Left forelimb (tissue), 1 donor: ENCODE data around the gene HMCES.

Experiments used
- DNase-seq: peaks from one replicate; pipeline ENCODE4 v3.0.0-alpha.2; 2018; ENCODE audit warnings: low spot score

The HMCES gene, protein sequence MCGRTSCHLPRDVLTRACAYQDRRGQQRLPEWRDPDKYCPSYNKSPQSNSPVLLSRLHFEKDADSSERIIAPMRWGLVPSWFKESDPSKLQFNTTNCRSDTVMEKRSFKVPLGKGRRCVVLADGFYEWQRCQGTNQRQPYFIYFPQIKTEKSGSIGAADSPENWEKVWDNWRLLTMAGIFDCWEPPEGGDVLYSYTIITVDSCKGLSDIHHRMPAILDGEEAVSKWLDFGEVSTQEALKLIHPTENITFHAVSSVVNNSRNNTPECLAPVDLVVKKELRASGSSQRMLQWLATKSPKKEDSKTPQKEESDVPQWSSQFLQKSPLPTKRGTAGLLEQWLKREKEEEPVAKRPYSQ

DNA sequence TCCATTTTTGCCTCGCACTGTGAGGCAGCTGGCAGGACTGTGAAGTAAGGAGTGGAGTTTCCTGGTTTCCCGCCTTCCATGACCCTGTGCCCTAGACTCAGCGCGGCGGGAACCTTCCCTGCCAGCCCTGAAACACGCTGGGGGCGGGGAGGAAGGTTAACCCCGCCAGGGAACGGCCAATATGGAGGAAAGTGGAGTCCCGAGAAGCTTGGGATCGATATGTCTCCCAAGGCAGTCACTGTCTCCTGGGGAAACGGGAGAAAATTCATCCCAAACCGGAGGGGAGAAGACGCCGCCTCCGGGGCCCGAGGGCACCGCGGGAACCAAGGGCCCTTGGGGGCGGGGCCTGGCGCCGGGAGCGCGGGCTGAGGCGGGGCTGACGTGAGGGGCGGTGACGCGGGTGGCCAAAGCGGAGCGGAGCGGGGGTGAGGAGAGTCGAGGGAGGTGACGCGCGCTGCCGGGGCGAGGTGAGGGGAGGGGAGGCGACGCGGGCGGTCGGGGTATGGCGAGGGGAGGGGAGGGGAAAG lies at the start of gene HMCES:
Gene HMCES, plus strand, starts transcription at position 432 of the 527 bp plus-strand sequence. CDS start 863 bp downstream, outside the sequence.
- peak; percentile 93 for DNase-seq

DNA sequence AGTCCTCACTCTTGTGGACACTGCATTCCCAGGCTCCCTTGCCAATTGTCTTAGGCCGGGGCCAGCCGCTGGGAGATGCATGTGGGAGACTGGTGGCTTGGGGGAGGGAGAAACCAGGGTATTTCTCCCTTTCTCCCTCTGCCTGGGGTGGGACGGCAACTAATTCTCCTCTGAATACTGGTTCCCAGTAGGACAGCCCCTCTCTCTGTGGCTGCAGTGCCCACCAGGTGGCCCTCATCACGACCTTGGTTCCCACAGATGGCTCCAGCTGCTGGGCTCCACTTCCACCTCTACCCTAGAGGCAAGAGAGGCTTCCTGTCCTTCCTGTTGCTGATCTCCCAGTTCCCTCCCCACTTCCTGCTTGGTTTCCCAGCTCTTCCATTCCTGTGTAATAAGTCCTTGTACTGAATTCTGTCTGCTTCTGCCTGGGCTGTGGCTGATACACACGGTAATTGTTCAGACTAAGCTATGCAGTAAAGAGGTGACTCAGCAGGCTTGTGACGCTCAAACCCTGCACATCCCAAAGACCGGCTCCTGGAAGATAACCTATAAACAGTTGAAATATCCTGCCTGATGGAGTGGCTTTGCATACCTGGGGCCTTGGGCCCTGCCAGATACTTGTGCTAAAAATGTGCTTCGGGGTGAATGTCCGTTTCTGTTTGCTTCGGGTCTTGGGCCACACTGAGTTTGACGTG lies 49.6 kb upstream of the HMCES start:
- DNase-seq = no peak

DNA sequence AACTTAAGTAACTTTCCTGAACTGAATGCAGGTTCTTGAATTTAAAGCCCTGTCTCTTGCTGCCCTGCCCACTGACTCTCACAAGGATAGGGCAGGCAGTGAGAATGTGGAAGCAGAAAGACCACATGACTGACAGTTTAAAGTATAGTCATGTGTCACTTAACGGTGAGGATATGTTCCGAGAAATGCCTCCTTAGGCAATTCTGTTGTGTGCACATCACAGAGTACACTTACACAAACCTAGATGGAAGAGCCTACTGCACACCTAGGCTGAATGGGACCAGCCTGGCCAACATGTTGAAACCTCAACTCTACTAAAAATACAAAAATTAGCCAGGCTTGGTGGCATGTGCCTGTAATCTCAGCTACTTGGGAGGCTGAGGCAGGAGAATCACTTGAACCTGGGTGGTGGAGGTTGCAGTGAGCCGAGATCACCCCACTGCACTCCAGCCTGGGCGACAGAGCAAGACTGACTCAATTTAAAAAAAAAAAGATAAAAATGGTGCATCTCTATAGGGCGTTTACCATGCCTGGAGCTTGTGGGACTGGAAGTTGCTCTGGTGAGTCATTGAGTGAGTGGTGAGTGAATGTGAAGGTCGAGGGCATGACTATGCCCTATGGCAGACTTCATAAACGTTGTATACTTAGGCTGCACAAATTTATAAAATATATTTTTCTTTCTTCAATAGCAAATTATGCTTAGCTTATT lies 48.2 kb upstream of the HMCES start:
- no peak for DNase-seq

DNA sequence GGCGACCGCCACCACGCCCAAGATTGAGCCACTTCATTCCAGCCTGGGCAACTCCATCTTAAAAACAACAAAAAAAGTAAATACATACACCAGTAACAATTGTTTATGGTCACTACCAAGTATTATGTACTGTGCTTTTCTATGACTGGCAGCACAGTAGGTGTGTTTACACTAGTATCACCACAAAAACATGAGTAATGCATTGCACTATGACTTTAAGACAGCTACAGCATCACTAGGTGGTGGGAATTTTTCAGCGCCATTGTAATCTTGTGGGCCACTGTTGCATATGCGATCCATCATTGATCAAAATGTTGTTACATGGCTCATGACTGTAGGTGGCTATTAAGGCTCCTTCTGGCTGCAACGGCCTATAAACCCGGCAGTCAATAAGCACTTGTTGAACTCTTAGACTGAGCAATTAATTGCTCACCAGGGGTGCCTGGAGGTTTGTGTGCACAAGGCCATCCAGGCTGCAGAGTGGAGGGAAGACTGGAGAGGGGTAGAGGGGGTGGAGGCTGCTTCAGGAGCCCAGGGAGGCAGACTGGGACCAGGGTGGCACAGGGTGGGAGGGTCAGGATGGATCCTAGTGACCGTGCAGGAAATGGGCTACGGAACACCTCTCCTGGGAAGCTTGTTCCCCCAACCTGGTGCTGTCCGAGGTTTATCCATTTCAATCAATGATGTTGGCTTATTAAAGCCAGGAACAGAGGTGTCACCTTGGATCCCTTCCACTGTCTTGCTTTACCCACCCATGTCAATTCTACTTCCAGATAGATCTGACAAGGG lies 47.1 kb upstream of the HMCES start:
- DNase-seq = no peak

DNA sequence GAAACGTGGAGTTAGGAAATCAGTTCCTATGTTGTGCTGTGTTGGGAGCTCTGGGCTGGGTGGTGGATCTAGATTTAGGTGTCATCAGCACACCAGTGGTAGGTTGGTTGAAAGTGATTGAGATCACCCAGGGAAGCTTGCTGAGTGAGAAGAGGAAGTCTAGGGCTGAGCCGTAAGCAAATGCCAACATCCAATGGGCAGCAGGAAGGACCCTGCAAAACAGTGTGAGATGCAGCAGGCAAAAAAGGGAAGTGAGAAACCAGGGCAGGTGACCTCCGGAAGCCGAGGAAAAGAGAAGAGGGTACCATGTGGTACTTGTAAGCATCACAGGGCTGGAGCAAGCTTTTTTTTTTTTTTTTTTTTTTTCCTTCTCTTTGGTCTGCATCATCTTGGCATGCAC lies 45.1 kb upstream of the HMCES start:
- DNase-seq = no peak

DNA sequence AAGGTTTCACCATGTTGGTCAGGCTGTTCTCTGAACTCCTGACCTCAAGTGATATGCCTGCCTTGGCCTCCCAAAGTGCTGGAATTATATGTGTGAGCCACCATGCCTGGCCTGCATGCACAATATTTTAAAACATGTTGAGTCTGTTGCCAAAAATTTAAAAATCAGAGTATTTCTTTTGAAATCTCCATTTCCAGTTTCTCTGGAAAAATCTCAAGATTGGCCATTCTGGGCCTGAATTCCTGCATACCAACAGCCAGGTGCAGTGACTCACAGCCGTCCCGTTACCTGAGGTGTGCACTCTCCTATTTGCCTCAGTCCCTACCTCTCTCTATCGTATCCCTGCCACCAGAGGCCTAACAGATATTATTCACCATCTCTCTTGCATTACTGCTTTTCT lies 44.2 kb upstream of the HMCES start:
- no peak for DNase-seq

DNA sequence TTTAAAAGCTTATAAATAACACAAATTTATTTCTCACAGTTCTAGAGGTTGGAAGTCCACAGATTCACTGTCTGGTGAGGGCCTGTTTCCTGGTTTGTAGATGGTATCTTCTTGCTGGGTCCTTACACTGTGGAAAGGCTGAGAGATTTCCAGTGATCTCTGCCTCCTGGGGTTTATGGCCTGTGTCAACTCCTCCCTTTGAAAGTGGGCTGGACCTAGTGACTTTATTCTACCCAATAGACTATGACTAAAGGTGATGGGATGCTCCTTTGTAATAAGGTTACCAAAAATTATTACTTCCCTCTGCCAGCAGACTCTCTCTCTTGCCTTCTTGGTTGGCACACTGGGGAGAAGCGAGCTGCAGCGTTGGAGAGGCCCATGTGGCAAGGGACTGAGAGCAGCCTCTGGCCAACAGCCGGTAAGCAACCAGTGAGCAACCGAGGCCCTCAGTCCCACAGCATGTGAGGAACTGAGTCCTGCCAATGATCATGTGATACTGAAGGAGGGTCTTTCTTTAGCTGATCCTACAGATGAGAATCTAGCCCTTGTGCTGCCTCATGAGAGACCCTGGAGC lies 43.2 kb upstream of the HMCES start:
- no peak for DNase-seq

DNA sequence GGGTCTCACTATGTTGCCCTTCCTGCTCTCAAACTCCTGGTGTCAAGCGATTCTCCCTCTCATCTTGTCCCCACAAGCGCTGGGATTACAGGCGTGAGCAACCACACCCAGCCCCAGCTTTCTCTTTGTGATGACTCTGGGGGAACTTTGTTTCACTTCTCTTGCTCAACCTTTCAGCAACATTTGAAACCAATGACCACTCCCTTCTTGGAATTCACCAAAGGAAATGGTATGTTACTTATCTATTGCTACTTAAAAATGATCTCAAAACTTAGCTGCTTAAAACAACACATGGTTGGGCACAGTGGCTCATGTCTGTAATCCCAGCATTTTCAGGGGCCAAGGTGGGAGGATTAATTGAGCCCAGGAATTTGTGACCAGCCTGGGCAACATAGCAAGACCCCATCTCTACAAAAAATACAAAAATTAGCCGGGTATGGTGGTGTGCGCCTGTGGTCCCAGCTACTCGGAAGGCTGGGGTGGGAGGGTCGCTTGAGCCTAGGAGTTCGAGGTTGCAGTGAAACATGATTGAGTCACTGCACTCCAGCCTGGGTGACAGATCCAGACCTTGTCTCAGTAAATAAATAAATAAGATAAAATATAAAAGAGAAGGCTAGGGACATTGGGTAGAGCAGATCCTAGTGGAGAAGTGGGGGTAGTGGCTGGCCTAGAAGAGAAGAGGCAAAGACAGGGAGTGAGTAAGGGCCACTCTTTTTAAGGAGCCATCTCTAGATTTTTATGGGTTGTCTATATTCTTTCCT lies 39.5 kb upstream of the HMCES start:
- DNase-seq = no peak

DNA sequence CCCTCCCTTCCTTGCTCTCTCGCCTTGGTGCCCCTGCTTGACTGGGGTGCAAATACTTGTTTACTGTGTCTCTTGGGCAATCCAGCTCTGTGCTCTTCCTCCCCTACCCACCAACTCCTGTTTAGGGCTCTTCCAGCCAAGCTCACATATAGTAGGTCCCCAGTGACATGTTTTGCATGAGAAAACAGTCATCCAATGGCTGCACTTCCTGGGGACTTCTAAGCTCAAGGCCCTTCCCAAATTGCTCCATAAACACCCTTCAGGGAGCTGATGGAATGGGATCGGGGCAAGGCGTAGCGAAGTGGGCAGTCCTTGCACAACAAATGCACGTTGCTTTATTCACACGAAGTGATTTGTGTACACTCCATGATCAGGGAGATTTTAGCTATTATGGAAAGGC lies 38.7 kb upstream of the HMCES start:
- no peak for DNase-seq

DNA sequence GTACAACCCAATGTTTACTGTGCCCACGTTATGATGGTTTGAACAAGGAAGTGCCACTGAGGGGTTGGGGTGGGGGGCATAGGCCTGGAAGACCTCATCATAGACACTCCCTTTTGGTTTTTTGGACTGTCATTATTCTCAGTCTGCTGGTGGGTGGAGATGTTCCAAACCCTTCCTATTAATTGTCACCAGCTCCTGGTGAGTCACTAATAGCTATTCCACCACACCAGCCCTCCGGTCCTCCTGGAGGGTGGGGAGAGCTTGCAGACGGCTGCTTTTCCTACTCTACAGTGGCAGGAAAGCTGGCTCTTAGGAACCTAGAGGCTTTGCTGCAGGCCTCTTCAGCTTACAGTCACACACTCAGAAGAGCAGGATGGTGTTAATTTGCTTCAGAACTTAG lies 38.2 kb upstream of the HMCES start:
- no peak for DNase-seq

DNA sequence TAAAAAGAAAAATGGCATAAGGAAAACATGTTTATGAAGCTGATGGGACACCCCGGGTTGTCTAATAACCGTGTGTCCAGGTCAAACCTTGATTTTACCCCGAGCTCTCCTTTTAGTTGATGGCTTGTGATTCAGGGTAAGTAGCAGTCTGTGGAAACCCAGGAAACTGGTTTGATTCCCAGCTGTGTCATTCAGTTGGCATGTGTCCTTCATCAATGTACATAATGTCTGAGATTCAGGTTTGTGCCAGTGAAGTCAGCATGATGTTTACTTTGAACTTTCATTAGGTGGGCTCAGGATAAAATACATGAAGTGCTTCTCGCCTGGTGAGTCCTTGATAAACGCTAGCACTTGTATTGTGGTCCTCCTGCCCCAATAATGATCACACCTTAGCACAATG lies 33.5 kb upstream of the HMCES start:
- DNase-seq = no peak

DNA sequence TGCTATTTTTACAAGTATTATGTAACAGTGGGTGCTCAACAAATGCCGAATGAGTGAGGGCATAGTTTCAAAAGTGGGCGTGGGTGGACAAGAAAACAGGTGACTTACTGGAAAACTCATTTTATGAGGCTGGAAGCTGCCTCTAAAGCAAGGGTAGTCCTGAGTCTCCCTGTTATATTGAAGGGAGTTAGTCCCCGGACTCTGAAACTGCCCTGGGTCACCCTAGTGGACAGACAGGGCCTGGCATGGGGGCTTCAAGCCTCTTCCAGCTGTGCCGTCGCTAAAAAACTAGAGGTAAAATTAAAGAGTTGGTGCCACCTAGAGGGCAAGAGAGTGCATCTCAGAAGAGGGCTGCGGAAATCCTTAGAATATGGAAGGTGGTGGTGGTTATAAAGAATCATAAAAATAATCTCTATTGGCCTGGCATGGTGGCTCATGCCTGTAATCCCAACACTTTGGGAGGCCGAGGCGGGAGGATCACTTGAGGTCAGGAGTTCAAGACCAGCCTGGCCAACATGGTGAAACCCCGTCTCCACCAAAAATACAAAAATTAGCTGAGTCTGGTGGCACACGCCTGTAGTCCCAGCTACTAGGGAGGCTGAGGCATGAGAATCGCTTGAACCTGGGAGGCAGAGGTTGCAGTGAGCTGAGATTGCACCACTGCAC lies 32.9 kb upstream of the HMCES start:
- peak; percentile 75 for DNase-seq

DNA sequence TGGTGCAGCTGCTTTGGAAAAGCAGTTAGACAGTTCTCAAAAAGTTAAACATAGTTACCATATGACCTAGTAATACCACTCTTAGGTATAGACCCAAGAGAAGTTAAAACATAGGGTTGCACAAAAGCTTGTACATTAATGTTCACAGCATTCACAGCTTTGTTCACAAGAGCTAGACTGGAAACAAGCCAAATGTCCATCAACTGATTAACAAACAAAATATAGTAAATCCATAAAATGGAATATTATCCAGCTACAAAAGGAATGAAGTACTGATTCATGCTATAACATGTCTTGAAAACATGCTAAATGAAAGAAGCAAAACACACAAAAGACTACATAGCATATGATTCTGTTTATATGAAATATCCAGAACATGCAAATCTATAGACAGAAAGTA lies 32.0 kb upstream of the HMCES start:
- no peak for DNase-seq

DNA sequence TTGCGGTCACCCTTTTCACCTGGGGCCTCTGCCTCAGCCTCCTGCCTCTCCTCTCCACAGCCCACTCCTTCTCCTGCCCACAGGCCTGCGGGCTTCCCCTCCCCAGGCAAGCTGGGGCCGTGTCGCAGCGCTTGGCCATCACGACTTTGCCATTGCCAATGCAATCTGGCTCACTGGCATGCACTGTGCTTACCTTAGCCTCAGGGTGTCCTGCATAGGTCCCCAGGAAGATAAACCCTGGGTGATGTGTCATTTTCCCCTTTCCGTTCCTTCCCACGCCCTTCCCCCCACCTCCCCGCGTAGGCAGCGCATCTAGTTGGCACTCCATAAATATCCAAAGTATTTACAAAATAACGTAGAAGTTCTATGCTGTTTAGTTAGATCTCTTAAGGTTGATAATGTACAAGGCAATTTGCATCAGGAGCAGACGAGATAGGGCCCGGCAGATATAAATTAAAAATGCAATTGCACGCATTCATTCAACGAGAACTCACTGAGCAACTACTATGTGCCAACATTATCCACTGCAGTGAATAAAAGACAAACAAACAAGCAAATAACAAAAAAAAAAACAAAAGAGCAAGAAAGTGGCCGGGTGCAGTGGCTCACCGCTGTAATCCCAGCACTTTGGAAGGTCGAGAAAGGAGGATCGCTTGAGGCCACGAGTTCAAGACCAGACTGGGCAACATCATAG lies 30.2 kb upstream of the HMCES start:
- no peak for DNase-seq

DNA sequence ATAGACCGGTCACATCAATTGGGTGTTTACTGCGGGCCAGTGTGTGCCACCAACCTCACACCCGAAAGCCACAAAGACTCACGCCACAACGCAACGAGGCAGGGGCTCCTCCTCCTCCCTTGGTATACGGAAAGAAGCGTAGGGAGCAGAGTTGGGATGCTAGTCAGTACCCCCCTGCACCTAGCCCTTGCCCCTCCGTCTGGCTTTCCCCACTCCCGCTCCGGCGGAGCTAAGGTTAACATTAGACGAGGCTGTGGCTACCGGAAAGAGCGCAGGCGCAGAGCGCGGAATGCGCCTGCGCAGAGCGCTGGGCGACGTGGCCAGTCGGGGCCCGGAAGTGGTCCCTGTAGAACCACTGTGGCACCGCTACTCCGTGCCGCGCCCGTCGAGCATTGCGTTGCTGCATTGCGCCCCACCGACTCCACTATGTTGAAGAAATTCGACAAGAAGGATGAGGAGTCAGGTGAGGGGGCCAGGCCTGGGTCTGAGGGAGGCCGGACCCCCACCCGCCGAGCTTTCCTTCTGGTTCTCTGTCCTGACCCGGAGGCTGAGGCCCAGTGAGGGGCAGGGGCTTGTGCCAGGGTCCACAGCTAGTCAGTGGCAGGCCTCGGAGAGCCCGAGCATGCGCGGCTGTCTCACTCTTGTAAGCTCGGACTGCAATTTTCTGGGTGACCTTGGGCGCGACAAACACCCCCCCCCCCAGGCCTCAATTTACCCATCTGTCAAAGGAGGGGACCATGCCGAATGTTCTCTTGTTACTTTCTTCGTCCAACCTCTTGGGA lies 29.2 kb upstream of the HMCES start, which contains the start of gene COPG1:
Gene COPG1, plus strand, starts transcription at position 323 of the 782 bp plus-strand sequence. Its CDS starts 104 bp downstream, at position 427.
- peak; percentile 94 for DNase-seq

DNA sequence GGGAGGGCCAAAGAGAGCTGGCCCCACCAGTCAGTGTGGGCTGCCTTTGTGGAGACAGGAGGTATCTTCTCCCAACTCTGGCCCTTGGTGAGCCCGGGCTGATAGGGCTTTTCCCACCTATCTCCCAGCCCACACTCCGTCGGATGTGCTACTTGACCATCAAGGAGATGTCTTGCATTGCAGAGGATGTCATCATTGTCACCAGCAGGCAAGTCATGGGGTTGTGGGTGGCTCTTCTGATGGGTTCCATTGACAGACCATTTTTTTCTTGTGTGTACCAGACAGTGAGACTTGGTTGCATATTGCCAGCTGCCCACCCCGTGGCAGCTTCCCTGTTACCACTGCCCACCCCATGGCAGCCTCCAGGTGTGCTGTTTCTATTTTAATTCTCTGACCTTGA lies 25.9 kb upstream of the HMCES start:
- no peak for DNase-seq

DNA sequence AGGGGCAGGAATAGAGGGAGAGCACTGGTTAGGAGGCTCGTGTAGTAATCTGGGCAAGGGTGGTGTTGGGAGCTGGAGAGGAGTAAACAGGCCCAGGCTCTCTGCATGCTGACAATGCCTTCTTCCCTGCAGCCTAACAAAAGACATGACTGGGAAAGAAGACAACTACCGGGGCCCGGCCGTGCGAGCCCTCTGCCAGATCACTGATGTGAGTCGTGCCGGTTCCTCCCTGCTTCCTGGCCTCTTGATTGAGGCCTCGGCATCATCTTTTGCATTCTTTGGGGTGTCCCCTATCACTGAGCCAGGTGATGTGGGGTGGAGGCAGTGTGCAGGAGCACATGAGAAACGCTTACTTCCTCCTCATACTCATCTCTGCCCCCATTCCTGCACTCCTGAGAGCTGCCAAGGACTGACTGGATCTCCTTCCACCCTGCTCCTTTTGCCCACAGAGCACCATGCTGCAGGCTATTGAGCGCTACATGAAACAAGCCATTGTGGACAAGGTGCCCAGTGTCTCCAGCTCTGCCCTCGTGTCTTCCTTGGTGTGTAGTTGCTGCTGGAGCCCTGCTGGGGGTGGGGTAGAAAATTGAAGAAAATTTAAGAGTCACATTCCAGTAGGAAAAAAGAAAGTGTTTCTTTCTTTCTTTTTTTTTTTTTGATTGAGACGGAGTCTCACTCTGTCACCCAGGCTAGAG lies 24.0 kb upstream of the HMCES start:
- no peak for DNase-seq

DNA sequence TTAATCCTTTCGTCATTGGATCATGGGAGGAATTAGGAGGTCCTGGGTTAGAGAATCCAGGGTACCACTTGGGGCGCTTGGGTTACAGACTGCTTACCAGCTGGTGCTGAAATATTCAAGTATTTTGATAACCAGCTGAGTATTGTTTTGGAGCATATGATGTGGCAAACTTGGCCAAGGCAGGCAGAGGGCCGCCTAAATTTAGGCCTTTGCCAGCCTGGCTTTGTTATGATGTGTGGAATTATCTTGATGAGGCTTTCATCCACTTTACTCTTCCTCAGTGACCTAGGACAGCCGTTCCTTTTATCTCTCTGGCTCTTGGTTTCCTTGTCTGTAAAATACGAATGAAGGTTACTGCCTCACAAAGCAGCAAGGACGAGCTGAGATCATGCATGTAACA lies 22.4 kb upstream of the HMCES start:
- DNase-seq = no peak
